CD4-positive, alpha-beta T cell treated with Interleukin-17A for 1 hour (primary cell): ENCODE measurements around the gene SCNM1.

Experiments used
- DNase-seq: peaks from one replicate; pipeline ENCODE4 v3.0.0-alpha.2; 2020

Gene SCNM1, protein sequence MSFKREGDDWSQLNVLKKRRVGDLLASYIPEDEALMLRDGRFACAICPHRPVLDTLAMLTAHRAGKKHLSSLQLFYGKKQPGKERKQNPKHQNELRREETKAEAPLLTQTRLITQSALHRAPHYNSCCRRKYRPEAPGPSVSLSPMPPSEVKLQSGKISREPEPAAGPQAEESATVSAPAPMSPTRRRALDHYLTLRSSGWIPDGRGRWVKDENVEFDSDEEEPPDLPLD

DNA sequence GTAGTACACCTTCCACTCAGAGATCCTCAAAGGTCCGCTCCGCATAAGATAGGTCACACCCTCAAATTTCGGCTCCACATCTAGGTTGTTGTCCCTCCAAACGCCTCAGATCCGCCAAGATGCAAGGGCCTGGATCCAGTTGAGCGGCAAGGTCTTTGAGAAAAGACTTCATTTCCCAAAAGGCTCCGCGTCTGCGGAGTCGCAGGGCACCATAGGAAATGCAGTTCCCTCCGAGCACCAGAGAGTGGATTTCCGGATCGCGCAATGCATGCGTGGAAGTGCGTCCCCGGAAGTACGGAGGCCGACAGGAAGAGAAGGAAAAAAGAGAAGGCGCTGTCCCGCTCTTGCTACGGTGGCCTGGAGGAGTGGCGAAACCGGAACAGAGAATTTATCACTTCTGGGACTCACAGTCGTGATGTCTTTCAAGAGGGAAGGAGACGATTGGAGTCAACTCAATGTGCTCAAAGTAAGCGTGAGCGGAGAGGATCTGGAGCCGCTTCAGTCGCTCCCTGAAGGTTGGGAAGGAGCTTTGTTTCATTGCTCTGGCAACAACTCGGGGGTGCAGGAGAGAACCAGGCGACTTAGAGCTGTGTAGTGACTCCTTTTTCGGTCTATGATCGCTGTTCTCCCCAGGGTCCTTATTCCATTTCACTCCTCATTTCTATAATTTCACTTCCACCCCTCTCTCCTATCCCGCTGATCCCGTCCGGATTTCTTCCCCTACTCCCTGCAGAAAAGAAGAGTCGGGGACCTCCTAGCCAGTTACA, at the start of gene SCNM1, which contains the start of gene LYSMD1:
TSS of gene SCNM1 (plus strand) at position 407 of the 767 bp plus-strand sequence. CDS start at position 416, 9 bp downstream.
TSS of gene LYSMD1 (minus strand) at position 165 of the 767 bp plus-strand sequence. CDS start 644 bp downstream, outside the sequence.
- DNase-seq = peak; percentile 98

DNA sequence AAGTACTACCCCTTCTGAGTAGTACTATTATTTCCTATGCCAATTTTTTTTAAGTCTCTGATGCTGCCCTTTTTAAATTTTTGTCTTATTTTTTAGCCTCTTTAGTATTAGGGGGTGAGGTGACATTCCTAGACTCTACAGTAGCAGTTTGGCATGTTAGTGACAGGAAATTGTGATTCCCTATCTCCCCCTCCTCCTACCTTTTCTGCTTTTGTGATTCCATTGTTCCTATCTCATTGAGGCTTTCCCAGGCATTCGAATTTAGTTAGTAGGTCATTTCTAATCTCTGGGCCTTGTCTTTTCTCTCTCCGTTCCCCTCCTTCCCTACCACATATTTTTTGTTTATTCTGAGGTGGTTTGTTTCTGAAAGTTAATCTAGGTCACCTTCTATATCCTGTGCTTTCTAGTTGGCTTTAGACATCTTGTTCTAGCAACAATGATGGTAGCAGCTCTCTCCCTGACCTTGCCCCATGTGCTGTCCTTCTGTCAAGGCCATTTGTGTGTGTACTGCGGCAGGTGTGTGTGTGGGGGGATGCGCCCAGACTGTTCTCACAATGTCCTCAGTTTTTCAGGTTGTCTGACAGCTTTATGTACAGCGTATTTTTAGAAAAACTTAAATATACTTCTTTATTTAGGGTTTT, 41.1 kb upstream of the SCNM1 start:
- DNase-seq = no peak

DNA sequence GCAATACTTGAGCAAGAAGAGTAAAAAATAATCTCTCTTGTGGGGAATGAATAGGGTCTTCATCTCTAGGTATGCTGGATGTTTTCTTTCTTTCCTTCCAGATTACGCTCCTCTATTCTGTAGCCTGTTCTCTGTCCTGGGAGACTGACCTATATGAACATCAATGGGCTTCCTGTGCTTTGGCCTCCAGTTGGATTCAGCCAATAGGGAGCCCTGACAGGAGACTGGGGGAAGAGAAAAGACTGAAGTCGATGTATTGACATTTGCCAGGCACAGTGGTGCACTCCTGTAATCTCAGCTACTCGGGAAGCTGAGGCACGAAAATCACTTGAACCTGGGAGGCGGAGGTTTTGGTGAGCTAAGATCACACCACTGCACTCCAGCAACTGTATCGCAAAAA, 37.1 kb upstream of the SCNM1 start:
- DNase-seq = no peak

GRCh38 chr1:151130987-151131586, 34.9 kb upstream of the SCNM1 start:
- DNase-seq = peak; percentile 81

GRCh38 chr1:151131701-151132334, 34.1 kb upstream of the SCNM1 start:
- DNase-seq = no peak

DNA sequence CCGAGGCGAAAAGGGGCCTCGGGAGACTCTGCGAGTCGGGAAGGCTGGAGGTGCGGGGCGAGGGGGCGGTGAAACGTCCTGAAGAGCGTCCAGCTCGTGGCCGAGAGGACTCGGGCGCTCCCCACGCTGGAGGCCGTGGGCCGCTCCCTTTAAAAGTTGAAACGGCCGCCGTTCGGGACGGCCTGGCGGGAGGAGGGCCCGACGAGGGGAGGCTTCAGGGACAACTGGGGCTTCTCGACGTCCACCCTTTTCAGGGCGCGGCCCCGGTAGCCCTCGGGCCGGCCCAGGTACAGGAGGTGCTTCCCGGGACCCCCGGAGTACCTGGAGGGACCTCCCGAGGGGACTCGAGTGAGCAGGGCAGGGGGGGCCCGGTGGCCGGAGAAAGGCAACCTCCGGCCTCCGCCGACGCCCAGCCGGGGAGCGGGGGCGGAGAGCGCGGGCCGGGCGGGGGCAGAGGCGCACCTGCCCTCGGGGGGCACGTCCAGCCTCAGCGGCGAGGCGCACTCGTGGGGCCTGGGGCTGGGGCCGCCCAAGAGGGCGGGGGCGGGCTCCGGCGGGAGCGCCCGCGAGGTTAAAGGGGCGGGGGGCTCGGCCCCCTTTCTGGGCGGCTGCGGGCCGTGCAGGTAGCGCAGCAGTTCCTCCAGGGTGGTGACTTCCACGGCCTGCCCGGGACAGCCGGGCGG, 33.5 kb upstream of the SCNM1 start:
- no peak for DNase-seq

DNA sequence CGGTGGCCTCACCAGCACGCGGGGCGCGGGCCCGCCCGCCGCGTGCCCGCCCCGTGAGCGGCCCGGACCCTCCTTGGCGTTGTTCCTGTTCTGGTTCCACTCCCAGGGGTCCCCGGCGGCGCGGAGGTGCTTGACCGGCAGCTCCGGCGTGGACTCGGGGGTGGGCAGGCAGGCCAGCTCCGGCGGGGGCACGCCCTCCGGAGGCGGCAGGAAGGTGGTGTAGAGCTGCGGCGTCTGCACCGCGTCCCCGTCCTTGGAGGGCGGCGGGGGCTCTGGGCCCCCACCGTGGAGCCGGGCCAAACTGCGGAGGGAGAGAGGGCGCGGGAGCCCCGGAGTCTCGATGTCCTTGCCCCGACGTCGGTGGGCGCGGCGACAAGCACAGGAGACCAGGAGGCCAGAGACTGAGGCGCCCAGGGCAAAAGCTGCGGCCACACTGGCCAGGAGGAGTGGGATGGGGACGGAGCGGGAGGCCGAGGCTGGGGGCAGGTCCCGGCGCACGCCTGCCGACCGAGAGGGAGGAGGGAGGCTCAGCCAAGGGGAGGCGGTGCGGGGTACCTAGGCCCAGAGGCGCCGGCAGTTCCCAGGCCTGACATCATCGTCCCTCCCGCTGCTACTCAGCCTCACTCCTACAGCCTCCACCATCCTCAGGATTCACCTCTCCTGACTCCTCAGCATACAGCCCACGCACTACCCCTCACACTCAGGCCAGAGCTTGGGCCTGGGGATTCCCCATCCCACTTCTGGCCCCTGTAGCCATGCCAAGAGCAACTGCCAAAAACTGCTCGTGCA, 32.7 kb upstream of the SCNM1 start:
- no peak for DNase-seq

DNA sequence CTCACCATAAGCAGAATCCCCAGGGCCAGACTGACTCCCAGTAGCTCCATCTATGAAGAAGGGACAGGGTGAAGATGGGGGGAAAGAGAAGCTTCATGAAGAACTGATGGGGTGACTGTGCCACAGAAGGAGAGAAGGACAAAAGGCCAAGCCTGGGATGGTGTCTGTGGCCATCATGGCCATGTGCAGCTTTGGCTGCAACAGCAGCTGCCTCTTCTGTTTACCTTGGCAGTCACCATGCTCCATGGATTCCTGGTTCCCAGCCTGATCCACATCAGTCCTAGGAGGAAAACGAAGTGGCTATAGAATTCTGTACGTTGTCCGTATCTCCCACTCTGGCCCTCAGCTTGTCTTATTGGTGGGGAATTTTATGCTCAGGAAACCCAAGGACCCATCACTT, 31.5 kb upstream of the SCNM1 start:
- DNase-seq = no peak

DNA sequence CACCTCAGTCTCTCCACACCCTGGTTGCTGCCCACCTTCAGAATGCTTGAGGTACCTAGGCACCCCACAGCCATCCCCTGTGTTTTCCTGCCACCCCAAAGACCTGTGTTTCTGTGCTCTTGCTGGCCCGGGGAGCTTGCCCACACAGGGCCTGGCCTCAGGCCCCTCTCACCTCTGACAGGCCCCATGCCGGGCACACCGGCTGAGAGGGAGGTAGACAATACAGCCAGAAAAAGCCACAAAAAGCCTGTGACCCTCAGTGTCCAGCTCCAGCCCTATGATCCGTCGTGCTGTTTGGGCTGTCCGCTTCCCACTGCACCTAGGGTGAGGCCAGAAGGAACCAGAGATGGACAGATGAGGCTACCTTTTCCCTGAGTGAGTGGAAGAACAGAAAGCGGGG, 31.0 kb upstream of the SCNM1 start:
- DNase-seq = no peak

GRCh38 chr1:151135433-151136385, 30.2 kb upstream of the SCNM1 start:
- DNase-seq = no peak

DNA sequence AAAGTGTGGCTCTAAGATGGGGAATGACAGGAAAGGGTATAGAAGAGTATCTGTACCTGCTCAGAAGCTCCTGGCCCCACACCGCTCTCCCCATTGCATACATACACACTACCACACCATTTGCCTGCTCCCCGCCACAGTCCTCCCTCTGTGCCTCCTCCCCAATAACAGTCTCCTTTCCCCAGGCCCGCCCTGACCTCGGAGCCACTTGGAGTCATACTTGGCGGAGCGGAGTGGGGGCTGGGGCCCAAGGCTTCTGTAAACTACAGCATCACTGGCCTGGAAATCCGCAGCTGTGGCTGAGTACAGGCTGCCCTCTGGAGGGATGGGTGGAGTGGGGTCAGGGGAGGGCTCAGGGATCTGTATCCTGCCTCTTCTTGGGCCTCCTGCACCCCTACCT, 28.2 kb upstream of the SCNM1 start:
- no peak for DNase-seq

DNA sequence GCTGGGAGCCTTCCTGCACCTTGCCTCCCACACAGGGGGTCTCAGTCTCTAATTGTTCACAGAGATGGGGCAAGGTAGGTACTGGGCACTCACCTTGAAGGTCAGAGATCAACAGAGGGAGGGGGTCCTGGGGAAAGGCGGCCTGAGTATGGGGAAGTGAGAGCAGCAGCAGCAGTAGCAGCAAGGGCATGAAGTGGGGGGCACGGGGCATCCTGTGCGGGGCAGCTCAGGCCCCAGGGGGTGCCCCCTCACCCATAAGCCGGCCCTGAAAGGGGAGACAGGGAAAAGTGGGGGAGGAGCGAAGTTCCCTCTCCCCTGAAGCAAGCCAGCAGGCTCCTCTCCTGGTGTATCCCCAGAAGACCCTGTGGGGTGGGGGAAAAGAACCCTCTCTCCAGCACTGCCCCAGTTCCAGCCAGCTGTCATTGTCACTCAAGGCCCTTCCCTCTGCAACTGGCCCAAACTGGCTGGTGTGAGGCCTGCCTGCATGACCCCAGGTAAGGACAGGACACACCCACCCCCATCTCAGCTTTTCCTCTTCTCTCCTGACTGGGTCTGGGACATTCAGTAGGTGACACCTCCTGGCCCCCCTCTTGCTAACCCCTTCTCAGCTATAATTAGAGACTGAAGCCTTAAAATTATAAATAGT, 23.4 kb upstream of the SCNM1 start:
- no peak for DNase-seq

- no peak for DNase-seq
These were observed 22.9 kb upstream of the SCNM1 start for GRCh38 chr1:151143057-151143435.

DNA sequence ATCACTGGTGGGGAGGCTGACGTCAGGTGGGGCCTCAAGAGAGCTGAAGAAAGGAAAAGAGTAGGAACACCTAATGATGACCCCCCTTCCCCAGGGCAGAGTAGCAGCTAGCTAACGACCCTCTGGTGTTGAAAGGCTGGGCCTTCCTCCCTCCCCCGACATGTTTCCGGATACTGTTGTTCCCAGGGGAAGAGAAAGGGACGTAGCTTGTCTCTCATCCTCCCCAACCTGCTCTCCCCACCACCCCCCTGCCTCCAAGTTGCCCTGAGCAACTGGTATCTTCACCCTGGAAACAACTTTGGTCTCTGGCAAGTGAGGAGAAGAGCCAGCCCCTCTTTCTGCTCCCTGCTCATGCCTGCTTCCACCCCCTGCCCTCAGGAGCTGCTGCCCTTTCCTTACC, 22.0 kb upstream of the SCNM1 start:
- DNase-seq = no peak

DNA sequence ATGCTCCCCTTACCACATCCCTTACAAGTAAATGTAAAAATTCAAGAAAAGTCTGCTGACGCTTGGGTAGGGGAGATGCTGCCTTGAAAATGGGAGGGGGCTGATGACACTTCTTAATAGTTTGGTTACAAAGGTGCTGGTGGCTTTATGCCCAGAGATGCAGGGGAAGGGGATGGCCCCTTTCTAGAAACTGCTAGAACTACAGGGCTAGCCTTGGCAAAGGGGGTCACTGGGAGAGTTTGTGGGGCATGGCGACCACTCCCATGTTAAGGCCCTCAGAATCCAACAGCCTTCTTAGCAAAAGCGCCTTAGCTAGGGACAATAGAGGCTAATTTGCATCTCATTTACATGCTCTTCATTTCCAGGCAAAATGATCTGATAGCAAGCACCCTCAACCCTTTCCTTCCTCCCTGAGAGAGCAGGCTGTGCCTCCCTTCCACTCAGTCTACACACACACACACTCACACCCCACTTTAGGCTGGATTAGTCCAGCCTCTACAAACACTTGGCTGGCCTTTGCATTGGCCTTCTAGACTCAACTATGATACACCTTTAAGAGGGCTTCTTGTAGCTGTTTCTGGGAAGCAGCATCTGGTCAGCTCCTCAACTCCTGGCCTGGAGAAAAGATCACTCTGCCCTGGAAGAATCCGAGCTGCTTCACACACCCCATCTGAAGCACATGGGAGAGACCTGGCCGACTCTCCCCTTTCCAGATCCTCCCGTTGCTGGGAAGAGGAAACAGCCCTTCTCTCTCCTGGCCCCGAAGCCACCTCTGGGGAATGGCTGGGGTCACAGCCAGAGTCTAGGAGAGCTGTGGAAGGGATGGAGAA, 21.3 kb upstream of the SCNM1 start:
- no peak for DNase-seq

DNA sequence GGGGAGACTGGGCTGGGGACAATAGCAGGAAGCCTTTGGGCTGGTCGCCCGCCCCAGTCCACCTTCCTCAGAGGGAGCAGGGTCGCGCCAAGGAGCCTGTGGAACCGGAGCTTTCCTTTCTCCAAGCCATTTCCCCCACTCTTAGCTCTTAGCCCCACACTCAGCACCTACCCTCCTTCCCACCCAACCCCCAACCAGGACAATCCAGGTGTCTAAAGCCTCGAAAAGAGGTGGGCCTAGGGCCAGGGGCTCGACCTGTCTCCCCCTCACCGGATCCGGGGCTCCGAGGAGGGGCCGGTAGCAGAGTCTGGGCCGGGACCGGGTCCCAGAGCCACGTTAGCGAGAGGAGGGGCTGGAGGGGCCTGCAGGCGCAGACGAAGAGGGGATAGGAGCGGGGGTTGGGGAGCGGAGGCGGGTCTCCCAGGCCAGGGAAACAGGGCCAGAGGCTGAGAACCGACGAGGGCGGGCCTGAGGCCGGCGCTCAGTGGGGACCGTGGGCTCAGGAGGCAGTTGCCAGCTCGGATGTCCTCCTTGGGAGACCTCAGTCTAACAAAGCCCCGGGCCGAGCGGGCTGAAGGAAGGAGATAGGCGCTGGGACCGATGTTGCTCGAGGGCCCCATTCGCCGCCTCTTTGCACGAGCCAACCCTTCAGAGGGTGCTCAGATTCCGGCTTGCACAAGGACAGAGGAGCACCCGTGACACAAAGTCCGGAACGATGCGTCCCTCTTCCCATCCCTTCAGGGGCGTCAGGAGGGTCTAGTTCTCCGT, 20.5 kb upstream of the SCNM1 start:
- DNase-seq = no peak

DNA sequence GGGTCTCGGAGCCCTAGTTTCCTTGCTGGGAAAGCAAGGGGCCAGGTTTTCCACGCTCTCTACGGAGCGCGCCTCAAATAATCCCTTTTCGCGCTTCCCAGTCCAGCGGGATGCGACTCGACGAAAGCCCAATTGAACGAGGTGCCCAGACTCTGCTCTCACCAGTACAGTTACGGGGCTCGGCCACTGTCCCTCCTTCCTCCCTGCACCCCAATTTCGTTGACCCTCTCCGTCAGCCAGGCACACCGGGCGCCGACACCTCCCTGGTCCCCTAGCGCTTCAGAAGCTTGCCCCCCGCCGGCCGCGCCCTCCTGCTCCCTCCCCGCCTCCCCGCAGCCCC, 19.9 kb upstream of the SCNM1 start:
- no peak for DNase-seq

GRCh38 chr1:151146412-151147131, 19.4 kb upstream of the SCNM1 start, which contains the start of gene SEMA6C:
TSS of gene SEMA6C (minus strand) at chr1:151146631. CDS start at chr1:151142621, 4,010 bp downstream.
- peak; percentile 88 for DNase-seq
